ENCODE measurements around the gene FKBP11. TPM values are rescaled to one million over a fixed set of nuclear protein-coding genes. Genes with fewer than 3 reads are reported as not detected.

FKBP11 gene
- total RNA-seq, 1 experiment from 2014 or later = 18.5 TPM

DNA sequence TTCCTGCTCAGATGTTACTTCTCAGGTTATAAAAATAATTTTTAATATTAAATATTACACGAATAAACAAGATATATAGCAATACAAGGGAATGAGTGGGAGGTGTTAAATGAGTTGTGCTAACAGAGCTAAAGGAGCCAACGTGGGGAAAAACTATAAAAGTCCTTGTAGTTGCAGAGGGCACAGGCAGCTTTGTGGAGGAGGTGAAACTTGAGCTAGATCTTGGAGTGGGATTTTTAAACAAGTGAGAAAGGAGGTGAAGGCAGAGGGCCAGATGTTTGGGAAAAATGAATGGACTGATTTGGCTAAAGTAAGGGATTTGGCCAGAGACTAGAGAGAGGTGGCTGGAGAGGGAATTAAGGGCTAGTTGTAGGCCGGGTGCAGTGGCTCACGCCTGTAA lies 5.2 kb upstream of the FKBP11 start:
- POLR2A ChIA-PET = interaction anchor here (0.6 kb wide), 1 partner anchor 349 kb away, joined by 4 read pairs; no protein-coding TSS in a partner anchor

DNA sequence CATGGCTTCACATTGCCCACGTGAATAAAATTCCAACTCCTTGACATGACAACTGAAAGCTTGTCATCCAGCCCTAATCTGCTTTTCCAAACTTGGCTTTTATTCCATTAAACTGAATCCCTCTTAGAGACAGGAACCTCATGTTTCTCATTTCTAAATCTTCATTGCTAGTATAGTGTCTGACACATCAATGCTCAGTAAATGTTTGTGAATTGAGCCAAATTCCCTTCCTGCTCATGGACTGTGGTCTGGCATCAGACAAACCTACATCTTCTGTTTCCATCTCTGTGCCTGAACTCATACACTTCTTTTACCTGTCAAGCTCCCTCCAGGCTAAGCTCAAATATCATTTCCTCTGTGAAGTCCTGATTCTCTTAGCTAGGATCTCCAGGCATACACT lies 4.3 kb upstream of the FKBP11 start:
- Histone ChIP-seq H3K9me2 (ENCODE audit: insufficient read depth) (no peaks in the 10 kb centered on the region), H3K27me3 (ENCODE audit: insufficient read depth, low read length) (no peaks in the 10 kb centered on the region), H3K36me3 (ENCODE audit: control insufficient read depth in 1 of 2, insufficient read depth in 2 of 2, low read length in 2 of 2) (peaks cover 21 to 29% of the 10 kb centered on the region in 2 experiments; a peak in 3 of 4 replicates), H3K4me2 (ENCODE audit: low read length) (no peak overlapping the region), H4K20me1 (ENCODE audit: insufficient read depth) (no peaks in the 10 kb centered on the region), H3K27ac (ENCODE audit: low read depth, low read length) (no peak overlapping the region), H2AFZ (ENCODE audit: low read depth, low read length, poor library complexity, severe bottlenecking) (no peak overlapping the region), H3K4me1 (ENCODE audit: control insufficient read depth in 1 of 2, insufficient read depth in 2 of 2, low read length in 2 of 2) (no peaks in the 10 kb centered on the region), H3K9me3 (ENCODE audit: control insufficient read depth in 1 of 2, insufficient read depth in 1 of 2, low read depth in 1 of 2, low read length in 2 of 2) (no peaks in the 10 kb centered on the region), H3K9ac (ENCODE audit: low read length) (no peak overlapping the region), H3K79me2 (ENCODE audit: insufficient read depth, low read length) (no peaks in the 10 kb centered on the region), H3K4me3 (replicated peaks in 1 of 2; ENCODE audit: low read depth in 1 of 2, low read length in 2 of 2) (no peak overlapping the region)
- ChIA-PET RAD21 (ENCODE audit: low non-redundant PET in 1 of 2, low total read pairs in 2 of 2, uncharacterized antibody in 2 of 2, unreplicated experiment in 2 of 2) (no interaction called here), POLR2A (no interaction called here), CTCF (interaction anchor here (1.1 to 1.3 kb wide), 2 partner anchors 58 to 76 kb away, joined by 3 read pairs; no protein-coding TSS in a partner anchor)
- intact Hi-C loops (cut with micrococcal nuclease) = no loop called here
- no peak for DNase-seq (ENCODE audit: low read depth, low spot score)
- no peak for ATAC-seq
- BruUV-seq (replicated peaks) = no TSS peak
- TF ChIP-seq, protein P1, sequence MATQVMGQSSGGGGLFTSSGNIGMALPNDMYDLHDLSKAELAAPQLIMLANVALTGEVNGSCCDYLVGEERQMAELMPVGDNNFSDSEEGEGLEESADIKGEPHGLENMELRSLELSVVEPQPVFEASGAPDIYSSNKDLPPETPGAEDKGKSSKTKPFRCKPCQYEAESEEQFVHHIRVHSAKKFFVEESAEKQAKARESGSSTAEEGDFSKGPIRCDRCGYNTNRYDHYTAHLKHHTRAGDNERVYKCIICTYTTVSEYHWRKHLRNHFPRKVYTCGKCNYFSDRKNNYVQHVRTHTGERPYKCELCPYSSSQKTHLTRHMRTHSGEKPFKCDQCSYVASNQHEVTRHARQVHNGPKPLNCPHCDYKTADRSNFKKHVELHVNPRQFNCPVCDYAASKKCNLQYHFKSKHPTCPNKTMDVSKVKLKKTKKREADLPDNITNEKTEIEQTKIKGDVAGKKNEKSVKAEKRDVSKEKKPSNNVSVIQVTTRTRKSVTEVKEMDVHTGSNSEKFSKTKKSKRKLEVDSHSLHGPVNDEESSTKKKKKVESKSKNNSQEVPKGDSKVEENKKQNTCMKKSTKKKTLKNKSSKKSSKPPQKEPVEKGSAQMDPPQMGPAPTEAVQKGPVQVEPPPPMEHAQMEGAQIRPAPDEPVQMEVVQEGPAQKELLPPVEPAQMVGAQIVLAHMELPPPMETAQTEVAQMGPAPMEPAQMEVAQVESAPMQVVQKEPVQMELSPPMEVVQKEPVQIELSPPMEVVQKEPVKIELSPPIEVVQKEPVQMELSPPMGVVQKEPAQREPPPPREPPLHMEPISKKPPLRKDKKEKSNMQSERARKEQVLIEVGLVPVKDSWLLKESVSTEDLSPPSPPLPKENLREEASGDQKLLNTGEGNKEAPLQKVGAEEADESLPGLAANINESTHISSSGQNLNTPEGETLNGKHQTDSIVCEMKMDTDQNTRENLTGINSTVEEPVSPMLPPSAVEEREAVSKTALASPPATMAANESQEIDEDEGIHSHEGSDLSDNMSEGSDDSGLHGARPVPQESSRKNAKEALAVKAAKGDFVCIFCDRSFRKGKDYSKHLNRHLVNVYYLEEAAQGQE (IDR thresholded peaks at IDR 0.05; ENCODE audit: low read depth) = no peak
- TF ChIP-seq, protein P2, sequence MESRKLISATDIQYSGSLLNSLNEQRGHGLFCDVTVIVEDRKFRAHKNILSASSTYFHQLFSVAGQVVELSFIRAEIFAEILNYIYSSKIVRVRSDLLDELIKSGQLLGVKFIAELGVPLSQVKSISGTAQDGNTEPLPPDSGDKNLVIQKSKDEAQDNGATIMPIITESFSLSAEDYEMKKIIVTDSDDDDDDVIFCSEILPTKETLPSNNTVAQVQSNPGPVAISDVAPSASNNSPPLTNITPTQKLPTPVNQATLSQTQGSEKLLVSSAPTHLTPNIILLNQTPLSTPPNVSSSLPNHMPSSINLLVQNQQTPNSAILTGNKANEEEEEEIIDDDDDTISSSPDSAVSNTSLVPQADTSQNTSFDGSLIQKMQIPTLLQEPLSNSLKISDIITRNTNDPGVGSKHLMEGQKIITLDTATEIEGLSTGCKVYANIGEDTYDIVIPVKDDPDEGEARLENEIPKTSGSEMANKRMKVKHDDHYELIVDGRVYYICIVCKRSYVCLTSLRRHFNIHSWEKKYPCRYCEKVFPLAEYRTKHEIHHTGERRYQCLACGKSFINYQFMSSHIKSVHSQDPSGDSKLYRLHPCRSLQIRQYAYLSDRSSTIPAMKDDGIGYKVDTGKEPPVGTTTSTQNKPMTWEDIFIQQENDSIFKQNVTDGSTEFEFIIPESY (IDR thresholded peaks at IDR 0.05; ENCODE audit: extremely low read depth, insufficient replicate concordance, low read length) = no peak
- no peak for TF ChIP-seq POLR2AphosphoS5 (IDR thresholded peaks at IDR 0.05; ENCODE audit: low read depth, low read length)
- TF ChIP-seq ZNF274 (IDR thresholded peaks at IDR 0.05; ENCODE audit: low read depth, low read length) = no peak
- no peak for TF ChIP-seq EGR1 (IDR thresholded peaks at IDR 0.05; ENCODE audit: low read depth)

More for the DNA sequence above, 5.2 kb upstream of the FKBP11 start:
- TF ChIP-seq POLR2AphosphoS5 (IDR thresholded peaks at IDR 0.05; ENCODE audit: low read depth, low read length) = no peak
- TF ChIP-seq, protein P3, sequence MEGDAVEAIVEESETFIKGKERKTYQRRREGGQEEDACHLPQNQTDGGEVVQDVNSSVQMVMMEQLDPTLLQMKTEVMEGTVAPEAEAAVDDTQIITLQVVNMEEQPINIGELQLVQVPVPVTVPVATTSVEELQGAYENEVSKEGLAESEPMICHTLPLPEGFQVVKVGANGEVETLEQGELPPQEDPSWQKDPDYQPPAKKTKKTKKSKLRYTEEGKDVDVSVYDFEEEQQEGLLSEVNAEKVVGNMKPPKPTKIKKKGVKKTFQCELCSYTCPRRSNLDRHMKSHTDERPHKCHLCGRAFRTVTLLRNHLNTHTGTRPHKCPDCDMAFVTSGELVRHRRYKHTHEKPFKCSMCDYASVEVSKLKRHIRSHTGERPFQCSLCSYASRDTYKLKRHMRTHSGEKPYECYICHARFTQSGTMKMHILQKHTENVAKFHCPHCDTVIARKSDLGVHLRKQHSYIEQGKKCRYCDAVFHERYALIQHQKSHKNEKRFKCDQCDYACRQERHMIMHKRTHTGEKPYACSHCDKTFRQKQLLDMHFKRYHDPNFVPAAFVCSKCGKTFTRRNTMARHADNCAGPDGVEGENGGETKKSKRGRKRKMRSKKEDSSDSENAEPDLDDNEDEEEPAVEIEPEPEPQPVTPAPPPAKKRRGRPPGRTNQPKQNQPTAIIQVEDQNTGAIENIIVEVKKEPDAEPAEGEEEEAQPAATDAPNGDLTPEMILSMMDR (IDR thresholded peaks at IDR 0.05 in 2 of 3, conservative IDR thresholded peaks at IDR 0.05 in 1 of 3; ENCODE audit: borderline replicate concordance in 1 of 3, insufficient read depth in 1 of 3, low read depth in 2 of 3, low read length in 2 of 3) = no peak
- no peak for TF ChIP-seq POLR2A (IDR thresholded peaks at IDR 0.05; ENCODE audit: borderline replicate concordance, extremely low read depth, insufficient read depth, insufficient read length)
- TF ChIP-seq ZFX (IDR thresholded peaks at IDR 0.05) = no peak
- TF ChIP-seq ELF1 (IDR thresholded peaks at IDR 0.05; ENCODE audit: borderline replicate concordance, low read depth) = no peak
- no peaks in the 10 kb centered on the region for H3K9me2 ChIP-seq (ENCODE audit: insufficient read depth)
- peaks cover 26 to 34% of the 10 kb centered on the region in 2 experiments for H3K36me3 ChIP-seq (ENCODE audit: control insufficient read depth in 1 of 2, insufficient read depth in 2 of 2, low read length in 2 of 2)
- no peaks in the 10 kb centered on the region for H3K4me1 ChIP-seq (ENCODE audit: control insufficient read depth in 1 of 2, insufficient read depth in 2 of 2, low read length in 2 of 2)
- CTCF ChIA-PET = interaction anchor here (1.3 kb wide), 1 partner anchor 77 kb away, joined by 3 read pairs; no protein-coding TSS in a partner anchor
- no peaks in the 10 kb centered on the region for H3K9me3 ChIP-seq (ENCODE audit: control insufficient read depth in 1 of 2, insufficient read depth in 1 of 2, low read depth in 1 of 2, low read length in 2 of 2)
- intact Hi-C loops (cut with micrococcal nuclease) = no loop called here
- RAD21 ChIA-PET (ENCODE audit: low non-redundant PET in 1 of 2, low total read pairs in 2 of 2, uncharacterized antibody in 2 of 2, unreplicated experiment in 2 of 2) = no interaction called here
- ATAC-seq (no peak), DNase-seq (ENCODE audit: low read depth, low spot score) (no peak)
- no peak overlapping the region for H2AFZ ChIP-seq (ENCODE audit: low read depth, low read length, poor library complexity, severe bottlenecking)
- H4K20me1 ChIP-seq (ENCODE audit: insufficient read depth) = no peaks in the 10 kb centered on the region
- no peak overlapping the region for H3K4me3 ChIP-seq (replicated peaks in 1 of 2; ENCODE audit: low read depth in 1 of 2, low read length in 2 of 2)
- H3K9ac ChIP-seq (ENCODE audit: low read length) = no peak overlapping the region
- no peak overlapping the region for H3K4me2 ChIP-seq (ENCODE audit: low read length)
- no peaks in the 10 kb centered on the region for H3K27me3 ChIP-seq (ENCODE audit: insufficient read depth, low read length)
- H3K27ac ChIP-seq (ENCODE audit: low read depth, low read length) = no peak overlapping the region
- no TSS peak for BruUV-seq (replicated peaks)
- no peaks in the 10 kb centered on the region for H3K79me2 ChIP-seq (ENCODE audit: insufficient read depth, low read length)
